ENCODE data around the gene XXYLT1. TPM values are rescaled to one million over a fixed set of nuclear protein-coding genes. Genes with fewer than 3 reads are reported as not detected.

Gene XXYLT1
- total RNA-seq, 1 experiment from 2014 or later = 16.9 TPM

DNA sequence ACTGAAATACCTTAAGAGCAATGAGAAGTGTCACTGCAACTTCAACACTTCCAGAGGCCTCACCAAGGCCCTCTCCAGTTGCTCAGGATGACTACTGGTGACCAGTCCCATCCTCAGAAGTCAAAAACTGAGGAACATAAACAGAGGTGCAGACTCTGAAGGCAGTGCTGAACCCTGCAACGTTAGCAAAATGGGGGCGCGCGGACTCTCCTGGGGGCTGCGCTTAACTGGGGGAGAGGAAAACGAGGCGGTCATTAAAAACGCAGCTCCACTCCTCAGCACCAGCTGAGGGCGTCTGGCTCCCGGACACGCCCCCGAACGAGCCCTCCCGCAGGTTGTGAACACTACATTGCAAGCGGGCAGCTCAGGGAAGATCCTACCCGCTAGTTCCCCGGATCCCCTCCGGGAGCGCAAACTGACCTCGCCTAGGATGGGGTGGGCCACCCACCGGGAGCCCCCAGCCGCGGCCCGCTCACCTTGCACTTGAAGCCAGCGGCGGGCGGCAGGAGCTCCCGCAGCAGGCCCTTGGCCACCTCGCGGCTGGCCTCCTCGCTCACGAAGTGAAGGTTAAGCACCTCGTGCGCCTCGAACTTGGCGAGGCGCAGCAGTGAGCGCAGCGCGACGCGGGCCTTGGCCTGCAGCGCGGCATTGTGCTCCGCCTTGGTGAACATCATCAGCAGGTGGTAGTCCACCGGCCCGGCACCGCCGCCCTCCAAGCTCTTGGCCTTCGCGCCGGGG is 711 bp downstream of the XXYLT1 start:
- in situ Hi-C loops (cut with HindIII; ENCODE audit: low pct_unique_long_range_greater_than_20kb, low sequenced_read_pairs) = no loop called here
- DNase-seq (ENCODE audit: low read depth, low spot score) = peak; percentile 55

DNA sequence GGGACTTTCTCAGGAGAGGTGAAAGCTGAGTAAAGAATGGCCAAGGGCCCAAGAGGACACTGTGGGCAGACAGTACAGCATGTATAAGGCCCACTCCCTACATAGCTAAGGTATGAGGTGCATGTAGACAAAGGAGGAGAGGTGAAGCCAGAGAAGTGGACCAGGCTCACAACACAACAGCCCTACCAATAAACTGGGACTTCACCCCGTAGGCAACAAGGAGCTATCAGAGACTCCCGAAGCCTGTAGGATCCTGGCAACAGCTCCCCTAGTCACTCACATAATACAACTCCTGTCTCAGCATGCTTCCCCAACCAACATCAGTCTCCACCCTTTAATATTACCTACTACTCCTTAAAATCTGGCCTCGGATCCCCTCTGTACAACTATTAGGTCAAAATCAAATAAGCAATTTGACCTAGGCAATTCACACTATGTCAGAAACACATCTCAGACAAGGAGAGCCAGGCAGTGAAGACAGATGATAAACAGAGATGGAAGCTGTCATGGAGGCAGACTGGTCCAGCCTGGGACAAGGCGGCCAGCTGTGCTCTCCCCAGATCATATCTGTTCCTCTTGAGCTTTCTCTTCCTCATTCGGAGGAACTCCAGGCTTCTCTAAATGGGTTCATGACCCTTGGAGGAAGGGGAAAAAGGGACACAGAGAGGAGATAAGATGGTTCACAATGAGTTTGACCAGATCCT is 1.4 kb downstream of the XXYLT1 start:
- DNase-seq (ENCODE audit: low read depth, low spot score) = no peak
- in situ Hi-C loops (cut with HindIII; ENCODE audit: low pct_unique_long_range_greater_than_20kb, low sequenced_read_pairs) = no loop called here

- DNase-seq (ENCODE audit: low read depth, low spot score) = no peak
- in situ Hi-C loops (cut with HindIII; ENCODE audit: low pct_unique_long_range_greater_than_20kb, low sequenced_read_pairs) = no loop called here
Observed at GRCh38 chr3:195268576-195269309, 2.2 kb downstream of the XXYLT1 start.

DNA sequence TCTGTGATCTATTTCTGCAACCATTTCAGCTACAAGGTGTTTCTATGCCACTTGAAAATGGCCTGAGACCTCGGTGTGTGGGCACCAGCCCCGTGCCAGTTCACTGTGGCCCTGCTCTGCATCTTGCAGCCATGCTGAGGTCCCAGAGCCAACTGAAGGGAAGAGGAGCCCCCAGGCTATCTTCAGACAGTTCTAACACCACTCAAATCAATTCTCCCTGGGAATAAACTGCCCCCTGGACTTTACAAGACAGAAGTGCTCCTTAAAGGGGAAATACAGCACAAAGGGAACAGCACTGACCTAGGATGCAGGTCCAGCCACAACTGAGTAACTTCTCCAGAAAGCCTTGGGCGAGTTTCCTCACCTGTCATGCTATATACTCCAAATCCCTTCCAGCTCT is 3.9 kb downstream of the XXYLT1 start:
- in situ Hi-C loops (cut with HindIII; ENCODE audit: low pct_unique_long_range_greater_than_20kb, low sequenced_read_pairs) = no loop called here
- no peak for DNase-seq (ENCODE audit: low read depth, low spot score)

DNA sequence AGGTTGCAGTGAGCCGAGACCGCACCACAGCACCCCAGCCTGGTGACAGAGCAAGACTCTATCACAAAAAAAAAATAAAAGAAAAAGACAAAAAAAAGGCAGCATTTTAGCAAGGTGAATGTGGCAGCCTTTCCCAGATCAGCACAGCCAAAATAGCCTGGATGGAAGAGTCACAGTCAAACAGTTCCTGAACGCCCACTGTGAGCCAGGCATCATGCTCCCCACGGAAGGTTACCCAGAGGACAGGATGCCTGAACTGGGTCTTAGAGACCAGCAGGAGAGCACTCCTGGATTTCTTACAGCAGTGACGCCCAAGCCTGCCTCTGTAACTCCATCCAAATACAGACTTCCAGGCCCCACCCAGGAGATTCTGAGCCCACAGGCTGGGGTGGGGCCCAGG is 4.5 kb downstream of the XXYLT1 start:
- no peak for DNase-seq (ENCODE audit: low read depth, low spot score)

DNA sequence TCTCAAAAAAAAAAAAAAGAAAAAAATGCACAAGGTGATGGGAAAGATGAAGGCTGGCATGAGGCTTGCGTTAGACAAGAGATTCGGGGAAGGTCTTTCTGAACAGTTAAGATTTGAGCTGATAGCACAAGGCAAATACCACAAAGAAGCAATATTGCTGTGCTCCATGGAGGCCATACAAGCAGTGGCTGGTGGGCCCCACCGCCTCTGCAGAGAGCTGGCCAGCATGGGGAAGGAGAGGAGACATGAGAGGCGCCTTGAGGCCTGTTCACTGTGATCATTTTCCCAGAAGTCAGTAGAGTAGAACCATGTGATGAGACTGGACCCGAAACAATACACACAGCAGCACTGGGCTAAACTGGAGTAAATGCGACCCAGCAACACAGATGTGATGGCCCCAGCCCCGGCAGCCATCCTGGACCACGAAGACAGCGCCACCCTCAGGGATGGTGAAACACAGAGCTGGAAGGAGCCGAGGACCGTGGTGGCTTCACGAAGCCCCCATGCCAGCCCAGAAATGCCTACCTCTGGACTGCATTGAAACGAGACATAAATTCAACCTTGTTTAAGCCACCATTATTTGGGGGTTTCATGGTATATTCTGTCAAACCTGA is 5.5 kb downstream of the XXYLT1 start:
- DNase-seq (ENCODE audit: low read depth, low spot score) = no peak
- in situ Hi-C loops (cut with HindIII; ENCODE audit: low pct_unique_long_range_greater_than_20kb, low sequenced_read_pairs) = no loop called here

More for the DNA sequence above, 4.5 kb downstream of the XXYLT1 start:
- in situ Hi-C loops (cut with HindIII; ENCODE audit: low pct_unique_long_range_greater_than_20kb, low sequenced_read_pairs) = no loop called here

DNA sequence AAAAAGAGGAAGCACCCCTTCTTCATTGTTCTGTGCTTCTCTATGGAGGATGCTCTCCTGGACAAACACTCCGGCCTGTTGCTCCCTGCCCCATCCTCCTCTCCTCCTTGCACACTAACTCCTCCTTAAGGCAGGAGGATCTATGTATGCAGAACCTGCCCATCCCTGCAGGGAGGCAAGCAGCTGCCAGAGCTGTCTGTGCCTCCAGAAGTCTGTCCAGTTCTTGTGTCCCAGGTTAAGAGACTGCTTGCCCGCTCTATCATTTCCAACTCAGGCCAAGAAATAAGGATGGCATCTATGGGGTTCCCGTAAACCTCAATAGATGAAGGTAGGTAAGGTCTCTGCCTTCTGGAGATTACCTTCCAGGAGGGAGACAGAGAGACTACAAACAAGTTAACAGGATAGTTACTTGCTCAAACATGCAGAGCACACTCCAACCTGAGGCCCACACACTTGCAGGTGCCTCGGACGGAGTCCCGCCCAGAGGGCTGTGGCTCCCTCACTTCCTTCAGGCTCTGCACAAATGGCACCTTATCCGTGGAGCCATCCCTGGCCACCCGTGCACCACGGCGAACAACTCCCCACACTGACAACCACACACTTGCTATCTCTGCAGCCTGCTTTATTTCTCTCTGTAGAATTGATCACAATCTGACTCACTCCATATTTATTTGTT is 6.9 kb downstream of the XXYLT1 start:
- in situ Hi-C loops (cut with HindIII; ENCODE audit: low pct_unique_long_range_greater_than_20kb, low sequenced_read_pairs) = no loop called here
- no peak for DNase-seq (ENCODE audit: low read depth, low spot score)

- no peak for DNase-seq (ENCODE audit: low read depth, low spot score)
- in situ Hi-C loops (cut with HindIII; ENCODE audit: low pct_unique_long_range_greater_than_20kb, low sequenced_read_pairs) = no loop called here
Observed at GRCh38 chr3:195263193-195263924, 7.6 kb downstream of the XXYLT1 start.

DNA sequence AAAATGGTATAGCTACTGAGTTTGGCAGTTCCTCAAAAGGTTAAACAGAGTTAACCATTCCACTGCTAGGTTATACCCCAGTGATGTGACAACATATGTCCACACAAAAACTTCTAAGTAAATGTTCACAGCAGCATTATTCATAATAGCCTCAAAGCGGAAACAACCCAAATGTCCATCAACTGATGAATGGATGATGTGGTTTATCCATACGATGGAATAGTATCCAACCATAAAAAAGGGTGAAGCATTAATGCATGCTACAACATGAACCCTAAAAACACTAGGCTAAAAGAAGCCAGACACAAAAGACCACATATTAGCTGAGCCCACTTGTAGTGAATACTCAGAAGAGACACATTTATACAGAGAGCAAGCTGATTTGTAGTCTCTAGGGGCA is 9.0 kb downstream of the XXYLT1 start:
- in situ Hi-C loops (cut with HindIII; ENCODE audit: low pct_unique_long_range_greater_than_20kb, low sequenced_read_pairs) = no loop called here
- no peak for DNase-seq (ENCODE audit: low read depth, low spot score)

DNA sequence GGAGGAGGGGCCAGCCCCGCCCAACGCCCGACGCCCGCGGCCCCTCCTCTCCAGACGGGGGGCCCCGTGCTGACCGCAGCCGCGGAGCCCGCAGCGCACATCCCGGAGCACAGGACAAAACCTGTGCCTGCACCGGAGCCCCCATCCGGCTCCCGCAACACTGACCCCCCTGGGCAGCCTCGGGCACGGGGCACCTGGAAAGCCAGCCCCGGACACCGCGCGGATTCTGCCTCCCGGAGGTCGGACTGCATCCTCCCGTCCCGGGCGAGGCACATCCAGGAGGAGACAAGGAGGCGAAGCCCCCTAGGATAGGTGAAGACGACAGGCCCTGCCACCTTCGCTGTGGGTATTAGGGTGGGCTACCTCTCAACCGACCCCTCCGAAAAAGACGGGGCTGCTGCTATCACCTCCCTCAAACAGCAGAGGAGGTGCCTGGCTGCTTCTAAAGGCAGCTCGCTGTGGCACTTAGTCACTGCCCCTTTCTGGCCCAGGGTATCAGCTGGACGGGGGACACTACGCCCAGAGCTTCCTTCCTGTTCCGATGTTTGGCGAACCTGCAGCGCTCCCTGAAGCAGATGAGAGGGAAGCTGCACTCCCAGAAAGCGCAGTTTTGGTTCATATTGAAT is 10.6 kb downstream of the XXYLT1 start:
- no peak for DNase-seq (ENCODE audit: low read depth, low spot score)
- in situ Hi-C loops (cut with HindIII; ENCODE audit: low pct_unique_long_range_greater_than_20kb, low sequenced_read_pairs) = no loop called here

- DNase-seq (ENCODE audit: low read depth, low spot score) = peak; percentile 77
- in situ Hi-C loops (cut with HindIII; ENCODE audit: low pct_unique_long_range_greater_than_20kb, low sequenced_read_pairs) = no loop called here
Observed at GRCh38 chr3:195259475-195260279, 11.3 kb downstream of the XXYLT1 start.

DNA sequence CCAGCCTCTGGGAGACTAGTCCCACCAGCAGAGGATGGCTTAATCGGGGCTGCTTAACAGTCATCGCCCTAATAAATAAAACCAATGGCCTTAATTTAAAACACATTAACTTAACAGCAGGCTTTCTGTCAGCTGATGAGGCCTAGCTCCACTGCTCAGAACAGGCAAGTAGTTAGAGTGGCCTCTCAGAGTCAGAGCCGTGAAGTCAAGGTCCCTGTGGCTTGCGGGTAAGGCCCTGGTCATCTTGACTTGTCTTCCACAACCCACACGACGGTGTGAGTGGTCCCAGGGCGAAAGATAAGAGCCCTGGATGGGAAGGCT is 11.8 kb downstream of the XXYLT1 start:
- in situ Hi-C loops (cut with HindIII; ENCODE audit: low pct_unique_long_range_greater_than_20kb, low sequenced_read_pairs) = no loop called here
- no peak for DNase-seq (ENCODE audit: low read depth, low spot score)

- no peak for DNase-seq (ENCODE audit: low read depth, low spot score)
- in situ Hi-C loops (cut with HindIII; ENCODE audit: low pct_unique_long_range_greater_than_20kb, low sequenced_read_pairs) = no loop called here
Observed at GRCh38 chr3:195258449-195259153, 12.4 kb downstream of the XXYLT1 start.

GRCh38 chr3:195257454-195258448 is 13.2 kb downstream of the XXYLT1 start:
- in situ Hi-C loops (cut with HindIII; ENCODE audit: low pct_unique_long_range_greater_than_20kb, low sequenced_read_pairs) = no loop called here
- no peak for DNase-seq (ENCODE audit: low read depth, low spot score)
